Left lung (tissue), 10 donors: Measurements from ENCODE around the gene PSMD5. TPM values are rescaled to one million over a fixed set of nuclear protein-coding genes. Genes with fewer than 3 reads are reported as not detected.
A peak's percentile ranks its signal among the peaks of the same experiment; 100 is the strongest.

Experiments
- ATAC-seq: fragments of 200-7000 bp; cut with Tn5 transposase; one replicate; pipeline ENCODE4 v1.9.1; 2020; ENCODE audit warnings: moderate library complexity
- DNase-seq, 4 donors: peaks; one replicate each; pipeline ENCODE4 v3.0.0-alpha.2; 2013 to 2020
- H3K27ac ChIP-seq, 2 donors: fragments of 200-600 bp; sonication (generic) in 1 of 2; one replicate each; pipeline versions ENCODE4 v1.5.0 to v1.8.0; 2020 to 2021
- H3K27me3 ChIP-seq, 2 donors: fragments of 200-600 bp; sonication (generic) in 1 of 2; one replicate each; pipeline versions ENCODE4 v1.5.0 to v1.8.0; 2020 to 2021
- H3K36me3 ChIP-seq, 2 donors: fragments of 200-600 bp; sonication (generic) in 1 of 2; one replicate each; pipeline versions ENCODE4 v1.5.0 to v1.8.0; 2020 to 2021
- H3K4me1 ChIP-seq, 2 donors: fragments of 200-600 bp; one replicate each; pipeline ENCODE4 v1.8.0; 2021
- H3K4me3 ChIP-seq, 2 donors: fragments of 200-600 bp; sonication (generic) in 1 of 2; one replicate each; pipeline versions ENCODE4 v1.5.0 to v1.8.0; 2020 to 2021; ENCODE audit warnings: mild to moderate bottlenecking in 1 of 2
- H3K9me3 ChIP-seq, 2 donors: fragments of 200-600 bp; sonication (generic) in 1 of 2; one replicate each; pipeline versions ENCODE4 v1.5.0 to v1.8.0; 2020 to 2021
- intact Hi-C, 2 donors: fragments of 100-400 bp; cut with DNase I; formaldehyde crosslinking; loops; one replicate each; pipeline versions ENCODE4 v1.11.2 to v1.14.2; 2022
- polyA plus RNA-seq, 6 donors: library from polyadenylated mRNA; unstranded; fragments of 120-200 nt; gene quantifications; one replicate each; pipeline ENCODE4 v1.2.1, GENCODE V29; 2013; ENCODE audit not compliant: insufficient read length in 6 of 6
- total RNA-seq, 2 donors: library from RNA; stranded (reverse); fragmentation: NEBNext Ultra II Directional; extraction: Animal tissue kit (Norgen Biotek cat#: 25700); gene quantifications; one replicate each; pipeline ENCODE4 v1.2.1, GENCODE V29; 2021
- TF ChIP-seq, protein P1 (sequence below), 2 donors: fragments of 200-600 bp; sonication (generic) in 1 of 2; IDR thresholded peaks; one replicate each; pipeline versions ENCODE4 v1.5.0 to v1.8.0; 2021; ENCODE audit warnings: antibody characterized with exemption in 2 of 2
- donor health status: DM: no; HTN: yes; CAD: no.
- donor health status: DM: no; HTN: no; CAD: no.

Gene PSMD5
- total and polyA plus RNA-seq, 8 donors = 34.0 to 52.1 (median 43.6) TPM

DNA sequence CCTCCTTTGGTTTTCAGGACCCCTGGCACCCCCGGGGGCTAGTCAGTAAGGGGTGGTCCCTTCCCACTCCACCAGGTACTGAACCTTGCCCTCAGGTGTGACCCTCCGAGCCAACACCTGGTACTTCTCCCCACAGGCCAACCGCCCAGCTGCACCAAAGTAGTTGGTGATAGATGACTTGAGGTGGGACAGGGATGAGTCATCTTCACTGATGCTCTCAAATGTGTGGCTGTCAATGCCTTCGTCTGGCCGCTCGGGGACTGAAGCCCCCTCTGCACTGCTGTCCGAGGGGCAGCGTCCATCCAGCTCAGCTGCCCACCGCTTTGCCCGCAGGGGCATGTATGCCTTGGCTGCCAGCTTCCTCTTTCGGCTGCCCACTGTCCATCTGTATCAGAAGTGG lies 15.2 kb upstream of the PSMD5 start:
- DNase-seq = no peak
- no peaks in the 10 kb centered on the region for H3K9me3 ChIP-seq
- ATAC-seq = no peak
- TF ChIP-seq, protein P1, sequence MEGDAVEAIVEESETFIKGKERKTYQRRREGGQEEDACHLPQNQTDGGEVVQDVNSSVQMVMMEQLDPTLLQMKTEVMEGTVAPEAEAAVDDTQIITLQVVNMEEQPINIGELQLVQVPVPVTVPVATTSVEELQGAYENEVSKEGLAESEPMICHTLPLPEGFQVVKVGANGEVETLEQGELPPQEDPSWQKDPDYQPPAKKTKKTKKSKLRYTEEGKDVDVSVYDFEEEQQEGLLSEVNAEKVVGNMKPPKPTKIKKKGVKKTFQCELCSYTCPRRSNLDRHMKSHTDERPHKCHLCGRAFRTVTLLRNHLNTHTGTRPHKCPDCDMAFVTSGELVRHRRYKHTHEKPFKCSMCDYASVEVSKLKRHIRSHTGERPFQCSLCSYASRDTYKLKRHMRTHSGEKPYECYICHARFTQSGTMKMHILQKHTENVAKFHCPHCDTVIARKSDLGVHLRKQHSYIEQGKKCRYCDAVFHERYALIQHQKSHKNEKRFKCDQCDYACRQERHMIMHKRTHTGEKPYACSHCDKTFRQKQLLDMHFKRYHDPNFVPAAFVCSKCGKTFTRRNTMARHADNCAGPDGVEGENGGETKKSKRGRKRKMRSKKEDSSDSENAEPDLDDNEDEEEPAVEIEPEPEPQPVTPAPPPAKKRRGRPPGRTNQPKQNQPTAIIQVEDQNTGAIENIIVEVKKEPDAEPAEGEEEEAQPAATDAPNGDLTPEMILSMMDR (IDR thresholded peaks at IDR 0.05) = no peak
- no peaks in the 10 kb centered on the region for H3K27me3 ChIP-seq
- H3K4me3 ChIP-seq = no peak overlapping the region
- H3K4me1 ChIP-seq = no peaks in the 10 kb centered on the region
- H3K36me3 ChIP-seq = peaks cover 0 to 73% of the 10 kb centered on the region in 2 donors
- no peak overlapping the region for H3K27ac ChIP-seq
- intact Hi-C loops = no loop called here

DNA sequence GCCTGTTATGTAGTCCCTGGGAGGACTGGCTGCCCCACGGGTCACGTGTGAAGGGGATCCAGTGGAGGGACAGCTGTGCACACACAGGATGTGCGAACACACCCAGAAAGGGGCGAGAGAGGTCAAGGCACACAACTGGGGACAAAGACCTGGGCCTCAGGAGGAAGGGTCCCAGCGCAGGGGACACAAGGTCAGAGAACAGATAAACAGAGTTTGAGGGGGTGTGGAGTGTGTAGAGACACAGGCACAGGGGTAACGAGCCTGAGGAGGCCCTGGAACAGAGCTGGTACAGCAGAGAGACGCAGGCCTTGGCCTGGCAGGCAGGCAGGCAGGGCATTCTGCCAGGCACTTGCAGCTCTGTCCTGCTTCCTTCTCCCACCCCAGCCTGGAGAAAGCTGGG lies 14.8 kb upstream of the PSMD5 start:
- ATAC-seq (no peak), DNase-seq (no peak)
- H3K36me3 ChIP-seq = peaks cover 0 to 73% of the 10 kb centered on the region in 2 donors
- no peaks in the 10 kb centered on the region for H3K4me1 ChIP-seq
- intact Hi-C loops = no loop called here
- TF ChIP-seq, protein P1 (IDR thresholded peaks at IDR 0.05) = no peak
- no peak overlapping the region for H3K27ac ChIP-seq
- no peaks in the 10 kb centered on the region for H3K27me3 ChIP-seq
- H3K4me3 ChIP-seq = no peak overlapping the region
- H3K9me3 ChIP-seq = no peaks in the 10 kb centered on the region

DNA sequence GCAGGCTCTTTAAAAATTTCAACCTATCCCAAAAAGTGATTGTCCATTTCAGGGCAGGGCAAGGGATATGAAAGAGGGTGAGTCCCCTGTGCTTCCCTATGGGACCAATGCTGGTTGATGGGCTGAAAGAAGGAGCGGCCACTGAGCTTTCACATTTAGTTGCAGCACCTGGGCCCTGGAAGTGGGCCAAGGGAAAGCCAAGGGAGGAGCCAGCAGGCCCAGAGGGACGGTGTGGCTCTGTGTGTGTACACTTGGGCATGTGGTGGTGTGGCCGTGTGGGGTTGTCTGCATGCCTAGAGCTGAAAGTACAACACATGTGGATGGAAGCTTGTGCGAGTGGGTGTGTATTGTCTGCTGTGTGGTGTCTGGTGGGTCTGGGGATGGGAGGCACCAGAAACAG lies 14.0 kb upstream of the PSMD5 start:
- H3K27ac ChIP-seq = no peak overlapping the region
- intact Hi-C loops = no loop called here
- no peaks in the 10 kb centered on the region for H3K4me1 ChIP-seq
- TF ChIP-seq, protein P1 (IDR thresholded peaks at IDR 0.05) = no peak
- peaks cover 0 to 73% of the 10 kb centered on the region in 2 donors for H3K36me3 ChIP-seq
- H3K27me3 ChIP-seq = no peaks in the 10 kb centered on the region
- no peaks in the 10 kb centered on the region for H3K9me3 ChIP-seq
- DNase-seq (peak in 1 of 4 donors; percentile 34), ATAC-seq (peak; percentile 49)
- no peak overlapping the region for H3K4me3 ChIP-seq

DNA sequence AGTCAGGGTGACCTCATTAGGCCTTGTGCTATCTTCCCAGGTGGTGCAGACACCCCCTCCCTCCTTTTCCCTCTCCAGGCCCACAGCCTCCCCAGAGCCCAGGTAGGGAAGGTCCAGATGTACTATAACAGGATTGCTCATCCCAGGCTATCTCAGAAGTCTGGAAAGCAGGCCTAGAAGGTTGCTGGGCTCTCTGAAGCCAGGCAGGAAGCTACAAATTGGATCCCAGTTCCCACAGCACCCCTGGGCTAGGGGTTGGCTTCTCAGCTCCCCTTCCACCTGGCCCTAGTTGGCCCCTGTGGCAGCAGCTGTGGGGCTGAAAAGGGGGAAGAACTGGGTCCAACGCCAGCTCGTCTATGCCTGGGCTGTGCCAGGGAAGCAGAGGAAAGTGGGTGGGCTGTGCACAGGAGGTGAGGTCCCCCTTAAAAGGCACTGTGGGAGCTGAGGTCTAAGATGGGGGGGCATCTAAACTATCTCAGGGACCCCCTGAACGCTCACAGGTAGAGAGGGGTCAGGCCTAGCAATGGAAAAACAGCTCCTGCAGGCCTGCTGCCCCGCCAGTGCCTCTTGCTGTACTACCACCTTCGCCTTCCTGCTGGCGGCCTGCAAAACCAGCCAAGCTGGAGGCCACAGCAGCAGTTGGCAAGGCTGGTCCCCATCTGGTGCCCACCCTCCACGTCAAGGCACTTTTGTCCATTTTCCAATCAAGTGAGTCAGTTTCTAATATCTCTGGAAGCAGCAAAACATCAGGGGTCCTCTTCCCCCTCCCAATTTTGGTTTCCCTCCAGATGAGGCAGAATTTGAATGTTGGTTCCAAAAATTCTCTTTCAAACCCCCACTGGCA lies 13.3 kb upstream of the PSMD5 start:
- Histone ChIP-seq H3K9me3 (no peaks in the 10 kb centered on the region), H3K27me3 (no peaks in the 10 kb centered on the region), H3K4me3 (no peak overlapping the region), H3K4me1 (no peaks in the 10 kb centered on the region), H3K27ac (no peak overlapping the region), H3K36me3 (peaks cover 0 to 72% of the 10 kb centered on the region in 2 donors)
- DNase-seq (no peak), ATAC-seq (no peak)
- intact Hi-C loops = no loop called here
- TF ChIP-seq, protein P1 (IDR thresholded peaks at IDR 0.05) = no peak

DNA sequence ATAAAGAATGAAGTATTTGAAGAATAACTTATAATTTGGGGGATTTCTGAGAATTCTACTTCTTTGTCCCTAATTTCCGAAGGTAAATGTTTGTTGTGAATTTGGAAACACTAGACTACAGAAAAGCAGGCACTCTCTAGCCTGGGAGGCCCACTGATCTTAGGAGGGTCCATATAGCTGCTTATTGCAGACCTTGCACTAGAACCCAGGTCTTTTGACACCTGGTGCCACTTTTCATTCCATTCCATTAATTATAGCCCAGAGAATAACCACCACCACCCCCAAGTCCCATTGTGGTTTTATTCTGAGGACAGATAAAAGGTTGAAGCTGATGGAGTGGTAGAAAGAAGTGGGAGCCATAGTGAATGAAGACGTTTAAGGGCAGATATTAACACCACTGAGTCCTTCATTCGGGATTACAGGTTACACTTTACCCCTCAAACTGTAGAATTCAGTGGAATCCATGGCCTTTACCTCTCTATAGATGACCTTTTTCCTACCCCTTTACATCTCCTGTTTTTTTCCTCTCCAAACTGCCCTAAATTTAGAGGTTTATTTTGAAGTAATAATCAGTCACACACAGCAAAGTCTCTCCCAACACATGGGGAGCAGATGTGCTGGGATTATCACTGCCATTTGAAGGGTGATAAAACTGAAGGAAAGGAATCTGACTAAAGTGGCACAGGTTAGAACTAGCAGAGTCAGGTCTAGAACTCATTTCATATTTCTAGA lies 12.0 kb upstream of the PSMD5 start:
- H3K9me3 ChIP-seq = no peaks in the 10 kb centered on the region
- ATAC-seq (no peak), DNase-seq (no peak)
- TF ChIP-seq, protein P1 (IDR thresholded peaks at IDR 0.05) = no peak
- H3K4me1 ChIP-seq = no peaks in the 10 kb centered on the region
- intact Hi-C loops = no loop called here
- peaks cover 0 to 59% of the 10 kb centered on the region in 2 donors for H3K36me3 ChIP-seq
- no peaks in the 10 kb centered on the region for H3K27me3 ChIP-seq
- H3K27ac ChIP-seq = no peak overlapping the region
- no peak overlapping the region for H3K4me3 ChIP-seq
